Peyer's patch (tissue), 4 donors: ENCODE measurements around the gene ELFN1. TPM values are rescaled to one million over a fixed set of nuclear protein-coding genes. Genes with fewer than 3 reads are reported as not detected.

Experiments used
- DNase-seq, 3 donors: peaks; one replicate each; pipeline ENCODE4 v3.0.0-alpha.2; 2017 to 2019
- H3K27ac ChIP-seq, 4 donors: fragments of 200-600 bp; sonication (generic); one replicate each; pipeline ENCODE4 v1.5.1; 2016 to 2019
- H3K27me3 ChIP-seq, 2 donors: fragments of 200-600 bp; sonication (generic); one replicate each; pipeline ENCODE4 v1.5.1; 2019
- H3K36me3 ChIP-seq, 3 donors: fragments of 200-600 bp; sonication (generic); one replicate each; pipeline ENCODE4 v1.5.1; 2016 to 2019
- H3K4me1 ChIP-seq, 4 donors: fragments of 200-600 bp; sonication (generic); one replicate each; pipeline ENCODE4 v1.5.1; 2016 to 2019
- H3K4me3 ChIP-seq, 4 donors: fragments of 200-600 bp; sonication (generic); 1 replicate in 3 of 4; 2 replicates in 1 of 4; pipeline ENCODE4 v1.5.1; 2016 to 2019; ENCODE audit warnings: mild to moderate bottlenecking in 1 of 4
- H3K9me3 ChIP-seq, 4 donors: fragments of 200-600 bp; sonication (generic); one replicate each; pipeline ENCODE4 v1.5.1; 2016 to 2019; ENCODE audit warnings: mild to moderate bottlenecking in 1 of 4
- POLR2A ChIP-seq, 2 donors: fragments of 450-650 bp; IDR thresholded peaks; one replicate each; pipeline ENCODE4 v1.5.1; 2017; ENCODE audit warnings: antibody characterized with exemption in 2 of 2, mild to moderate bottlenecking in 2 of 2, moderate library complexity in 2 of 2
- total RNA-seq, 4 donors: library from RNA; depleted of rRNA; stranded (reverse); fragments of >200 nt; gene quantifications; one replicate each; pipeline ENCODE4 v1.1.0, GENCODE V29; 2016
- TF ChIP-seq, protein P1 (sequence below), 6 experiments: fragments of 450-650 bp in 4 of 6; fragments of 200-600 bp in 2 of 6; sonication (generic) in 1 of 6; IDR thresholded peaks; one replicate each; pipeline ENCODE4 v1.5.1; 2017 to 2019; ENCODE audit warnings: antibody characterized with exemption in 6 of 6, mild to moderate bottlenecking in 3 of 6, moderate library complexity in 1 of 6

ELFN1 gene
- total RNA-seq, 4 donors from 2014 or later: 0.80 TPM; not detected in 3

DNA sequence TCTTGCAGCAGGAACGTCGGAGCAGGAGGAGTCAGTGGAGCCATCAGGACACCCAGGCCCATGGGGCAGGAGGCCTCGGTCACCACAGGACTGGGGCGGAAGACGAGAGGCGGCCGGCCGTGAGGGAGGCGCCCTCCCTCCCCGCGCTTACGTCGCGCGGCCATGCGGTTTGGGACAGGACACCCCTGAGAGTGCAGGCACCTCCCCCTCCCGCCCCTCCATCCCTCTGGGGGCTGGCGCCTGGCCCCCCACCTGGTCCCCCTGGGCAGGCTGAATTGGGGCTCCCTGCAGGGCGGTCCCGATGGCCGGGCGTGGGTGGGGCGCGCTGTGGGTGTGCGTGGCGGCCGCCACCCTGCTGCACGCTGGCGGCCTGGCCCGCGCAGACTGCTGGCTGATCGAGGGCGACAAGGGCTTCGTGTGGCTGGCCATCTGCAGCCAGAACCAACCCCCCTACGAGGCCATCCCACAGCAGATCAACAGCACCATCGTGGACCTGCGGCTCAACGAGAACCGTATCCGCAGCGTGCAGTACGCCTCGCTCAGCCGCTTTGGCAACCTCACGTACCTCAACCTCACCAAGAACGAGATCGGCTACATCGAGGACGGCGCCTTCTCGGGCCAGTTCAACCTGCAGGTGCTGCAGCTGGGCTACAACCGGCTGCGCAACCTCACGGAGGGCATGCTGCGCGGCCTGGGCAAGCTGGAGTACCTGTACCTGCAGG lies 74.4 kb downstream of the ELFN1 start:
- TF ChIP-seq POLR2A (IDR thresholded peaks at IDR 0.05): no peak
- TF ChIP-seq, protein P1, sequence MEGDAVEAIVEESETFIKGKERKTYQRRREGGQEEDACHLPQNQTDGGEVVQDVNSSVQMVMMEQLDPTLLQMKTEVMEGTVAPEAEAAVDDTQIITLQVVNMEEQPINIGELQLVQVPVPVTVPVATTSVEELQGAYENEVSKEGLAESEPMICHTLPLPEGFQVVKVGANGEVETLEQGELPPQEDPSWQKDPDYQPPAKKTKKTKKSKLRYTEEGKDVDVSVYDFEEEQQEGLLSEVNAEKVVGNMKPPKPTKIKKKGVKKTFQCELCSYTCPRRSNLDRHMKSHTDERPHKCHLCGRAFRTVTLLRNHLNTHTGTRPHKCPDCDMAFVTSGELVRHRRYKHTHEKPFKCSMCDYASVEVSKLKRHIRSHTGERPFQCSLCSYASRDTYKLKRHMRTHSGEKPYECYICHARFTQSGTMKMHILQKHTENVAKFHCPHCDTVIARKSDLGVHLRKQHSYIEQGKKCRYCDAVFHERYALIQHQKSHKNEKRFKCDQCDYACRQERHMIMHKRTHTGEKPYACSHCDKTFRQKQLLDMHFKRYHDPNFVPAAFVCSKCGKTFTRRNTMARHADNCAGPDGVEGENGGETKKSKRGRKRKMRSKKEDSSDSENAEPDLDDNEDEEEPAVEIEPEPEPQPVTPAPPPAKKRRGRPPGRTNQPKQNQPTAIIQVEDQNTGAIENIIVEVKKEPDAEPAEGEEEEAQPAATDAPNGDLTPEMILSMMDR (IDR thresholded peaks at IDR 0.05): no peak
- H3K27ac ChIP-seq: no peak overlapping the region
- no peaks in the 10 kb centered on the region for H3K9me3 ChIP-seq
- no peaks in the 10 kb centered on the region for H3K36me3 ChIP-seq
- H3K4me1 ChIP-seq: peaks cover 0 to 10% (median 0%) of the 10 kb centered on the region in 4 donors
- no peak for DNase-seq
- H3K4me3 ChIP-seq: no peak overlapping the region
- no peaks in the 10 kb centered on the region for H3K27me3 ChIP-seq

DNA sequence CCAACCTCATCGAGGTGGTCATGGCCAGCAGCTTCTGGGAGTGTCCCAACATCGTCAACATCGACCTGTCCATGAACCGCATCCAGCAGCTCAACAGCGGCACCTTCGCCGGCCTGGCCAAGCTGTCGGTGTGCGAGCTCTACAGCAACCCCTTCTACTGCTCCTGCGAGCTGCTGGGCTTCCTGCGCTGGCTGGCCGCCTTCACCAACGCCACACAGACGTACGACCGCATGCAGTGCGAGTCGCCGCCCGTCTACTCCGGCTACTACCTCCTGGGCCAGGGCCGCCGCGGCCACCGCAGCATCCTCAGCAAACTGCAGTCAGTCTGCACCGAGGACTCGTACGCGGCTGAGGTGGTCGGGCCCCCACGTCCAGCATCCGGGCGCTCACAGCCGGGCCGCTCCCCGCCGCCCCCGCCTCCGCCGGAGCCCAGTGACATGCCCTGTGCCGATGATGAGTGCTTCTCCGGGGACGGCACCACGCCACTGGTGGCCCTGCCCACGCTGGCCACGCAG lies 75.0 kb downstream of the ELFN1 start:
- no peak overlapping the region for H3K27ac ChIP-seq
- TF ChIP-seq, protein P1 (IDR thresholded peaks at IDR 0.05): no peak
- no peak for TF ChIP-seq POLR2A (IDR thresholded peaks at IDR 0.05)
- no peaks in the 10 kb centered on the region for H3K9me3 ChIP-seq
- DNase-seq: no peak
- no peak overlapping the region for H3K4me3 ChIP-seq
- peaks cover 0 to 10% (median 0%) of the 10 kb centered on the region in 4 donors for H3K4me1 ChIP-seq
- H3K27me3 ChIP-seq: no peaks in the 10 kb centered on the region
- no peaks in the 10 kb centered on the region for H3K36me3 ChIP-seq

DNA sequence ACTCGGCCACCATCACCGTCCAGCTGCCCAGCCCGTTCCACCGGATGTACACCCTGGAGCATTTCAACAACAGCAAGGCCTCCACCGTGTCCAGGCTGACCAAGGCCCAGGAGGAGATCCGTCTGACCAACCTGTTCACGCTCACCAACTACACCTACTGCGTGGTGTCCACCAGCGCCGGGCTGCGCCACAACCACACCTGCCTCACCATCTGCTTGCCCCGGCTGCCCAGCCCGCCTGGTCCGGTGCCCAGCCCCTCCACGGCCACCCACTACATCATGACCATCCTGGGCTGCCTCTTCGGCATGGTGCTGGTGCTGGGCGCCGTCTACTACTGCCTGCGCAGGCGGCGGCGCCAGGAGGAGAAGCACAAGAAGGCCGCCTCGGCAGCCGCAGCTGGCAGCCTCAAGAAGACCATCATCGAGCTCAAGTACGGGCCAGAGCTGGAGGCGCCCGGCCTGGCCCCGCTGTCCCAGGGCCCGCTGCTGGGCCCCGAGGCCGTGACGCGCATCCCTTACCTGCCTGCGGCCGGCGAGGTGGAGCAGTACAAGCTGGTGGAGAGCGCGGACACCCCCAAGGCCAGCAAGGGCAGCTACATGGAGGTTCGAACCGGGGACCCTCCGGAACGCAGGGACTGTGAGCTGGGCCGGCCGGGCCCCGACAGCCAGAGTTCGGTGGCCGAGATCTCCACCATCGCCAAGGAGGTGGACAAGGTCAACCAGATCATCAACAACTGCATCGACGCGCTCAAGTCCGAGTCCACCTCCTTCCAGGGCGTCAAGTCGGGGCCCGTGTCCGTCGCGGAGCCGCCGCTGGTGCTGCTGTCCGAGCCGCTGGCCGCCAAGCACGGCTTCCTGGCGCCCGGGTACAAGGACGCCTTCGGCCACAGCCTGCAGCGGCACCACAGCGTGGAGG lies 75.8 kb downstream of the ELFN1 start:
- Histone ChIP-seq H3K27ac (no peak overlapping the region), H3K4me1 (peaks cover 0 to 10% (median 0%) of the 10 kb centered on the region in 4 donors), H3K9me3 (no peaks in the 10 kb centered on the region), H3K36me3 (no peaks in the 10 kb centered on the region), H3K27me3 (no peaks in the 10 kb centered on the region), H3K4me3 (no peak overlapping the region)
- no peak for TF ChIP-seq POLR2A (IDR thresholded peaks at IDR 0.05)
- no peak for DNase-seq

DNA sequence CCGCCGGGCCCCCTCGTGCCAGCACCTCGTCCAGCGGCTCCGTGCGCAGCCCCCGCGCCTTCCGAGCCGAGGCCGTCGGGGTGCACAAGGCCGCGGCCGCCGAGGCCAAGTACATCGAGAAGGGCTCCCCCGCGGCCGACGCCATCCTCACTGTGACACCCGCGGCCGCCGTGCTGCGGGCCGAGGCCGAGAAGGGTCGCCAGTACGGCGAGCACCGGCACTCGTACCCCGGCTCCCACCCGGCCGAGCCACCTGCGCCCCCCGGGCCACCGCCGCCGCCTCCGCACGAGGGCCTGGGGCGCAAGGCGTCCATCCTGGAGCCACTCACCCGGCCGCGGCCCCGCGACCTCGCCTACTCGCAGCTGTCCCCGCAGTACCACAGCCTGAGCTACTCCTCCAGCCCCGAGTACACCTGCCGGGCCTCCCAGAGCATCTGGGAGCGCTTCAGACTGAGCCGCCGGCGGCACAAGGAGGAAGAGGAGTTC lies 76.5 kb downstream of the ELFN1 start:
- no peaks in the 10 kb centered on the region for H3K27me3 ChIP-seq

GRCh38 chr7:1747004-1747801 lies 77.1 kb downstream of the ELFN1 start:
- peaks cover 0 to 10% (median 0%) of the 10 kb centered on the region in 4 donors for H3K4me1 ChIP-seq
- no peaks in the 10 kb centered on the region for H3K9me3 ChIP-seq
- DNase-seq: no peak
- H3K27me3 ChIP-seq: no peaks in the 10 kb centered on the region
- no peaks in the 10 kb centered on the region for H3K36me3 ChIP-seq
- no peak for TF ChIP-seq POLR2A (IDR thresholded peaks at IDR 0.05)
- TF ChIP-seq, protein P1 (IDR thresholded peaks at IDR 0.05): no peak
- H3K4me3 ChIP-seq: no peak overlapping the region
- H3K27ac ChIP-seq: no peak overlapping the region

More for the DNA sequence above, 76.5 kb downstream of the ELFN1 start:
- no peak for DNase-seq
- H3K4me1 ChIP-seq: peaks cover 0 to 10% (median 0%) of the 10 kb centered on the region in 4 donors
- TF ChIP-seq POLR2A (IDR thresholded peaks at IDR 0.05): no peak
- TF ChIP-seq, protein P1 (IDR thresholded peaks at IDR 0.05): no peak
- no peaks in the 10 kb centered on the region for H3K36me3 ChIP-seq
- no peak overlapping the region for H3K4me3 ChIP-seq
- no peak overlapping the region for H3K27ac ChIP-seq
- H3K9me3 ChIP-seq: no peaks in the 10 kb centered on the region
